ENCODE measurements around the gene ACYP1. TPM values are rescaled to one million over a fixed set of nuclear protein-coding genes. Genes with fewer than 3 reads are reported as not detected.

The ACYP1 gene
- polyA plus RNA-seq, 3 donors = 2.8 to 11.8 (median 4.3) TPM

DNA sequence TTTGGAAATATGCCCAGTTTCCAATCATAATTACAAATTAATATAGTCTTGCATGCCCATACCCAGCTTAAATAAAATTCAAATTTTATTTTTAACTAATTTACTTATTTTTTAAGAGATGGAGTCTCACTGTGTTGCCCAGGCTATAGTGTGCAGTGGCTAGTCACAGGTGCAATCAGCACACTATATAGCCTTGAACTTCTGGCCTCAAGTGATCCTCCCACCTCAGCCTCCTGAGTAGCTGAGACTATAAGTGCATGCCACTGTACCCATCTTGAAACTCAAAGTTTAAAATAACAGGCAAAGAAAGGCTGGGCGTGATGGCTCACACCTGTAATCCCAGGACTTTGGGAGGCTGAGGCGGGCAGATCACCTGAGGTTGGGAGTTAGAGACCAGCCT, 22.9 kb downstream of the ACYP1 start:
- H3K4me3 Mint-ChIP-seq = no peak overlapping the region

DNA sequence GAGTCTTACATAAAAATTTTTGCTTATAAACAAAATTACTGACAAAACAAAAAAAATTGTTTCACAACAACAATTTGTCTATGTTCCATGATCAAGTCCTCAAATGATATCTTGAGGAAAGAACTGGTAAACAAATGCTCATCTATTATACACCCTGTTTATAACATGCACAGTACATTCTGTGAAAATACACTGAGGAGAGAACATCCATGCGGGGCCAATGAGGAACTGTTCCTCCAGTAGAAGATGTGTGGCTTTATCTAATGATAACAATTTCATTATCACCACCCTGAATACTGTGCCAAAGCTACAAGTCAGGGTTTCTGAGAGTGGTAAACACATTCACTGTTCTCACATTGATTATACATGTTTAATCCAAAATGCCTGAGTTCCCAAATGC, 23.3 kb downstream of the ACYP1 start:
- H3K36me3 Mint-ChIP-seq = peaks cover 47 to 63% of the 10 kb centered on the region in 2 donors
- no peak overlapping the region for H3K4me3 Mint-ChIP-seq
- no peak overlapping the region for H3K27ac Mint-ChIP-seq
- H3K4me1 ChIP-seq (ENCODE audit: control insufficient read depth in 1 of 2, insufficient read depth in 2 of 2, low read length in 2 of 2) = no peaks in the 10 kb centered on the region
- no peak overlapping the region for H2AFZ ChIP-seq (ENCODE audit: insufficient read depth, low read depth, low read length, poor library complexity, severe bottlenecking)
- H3K9ac ChIP-seq (ENCODE audit: insufficient read depth, low read length, poor library complexity, severe bottlenecking) = no peak overlapping the region
- no peaks in the 10 kb centered on the region for H3K9me3 Mint-ChIP-seq
- H3K27ac ChIP-seq (ENCODE audit: low read depth in 1 of 2, low read length in 2 of 2) = no peak overlapping the region
- intact Hi-C loops (cut with micrococcal nuclease) = no loop called here
- no peaks in the 10 kb centered on the region for H3K79me2 ChIP-seq (ENCODE audit: insufficient read depth, low read length)
- H3K4me2 ChIP-seq (replicated peaks; ENCODE audit: extremely low read depth, low read length, poor library complexity, severe bottlenecking) = no peak overlapping the region
- no peaks in the 10 kb centered on the region for H4K20me1 ChIP-seq (ENCODE audit: insufficient read depth, low read length)
- peaks cover 37 to 62% of the 10 kb centered on the region in 2 donors for H3K36me3 ChIP-seq (replicated peaks in 1 of 2; ENCODE audit: control insufficient read depth in 1 of 2, insufficient read depth in 2 of 2, low read length in 2 of 2)
- H3K27me3 ChIP-seq (ENCODE audit: control insufficient read depth in 2 of 2, insufficient read depth in 2 of 2, low read length in 2 of 2) = no peaks in the 10 kb centered on the region
- H3K4me1 Mint-ChIP-seq = peaks cover 6% of the 10 kb centered on the region
- no CpG with 5 or more reads among the region's 1 CpG for WGBS (ENCODE audit: insufficient coverage)
- H3K4me3 ChIP-seq (replicated peaks in 1 of 3; ENCODE audit: low read depth in 2 of 3, low read length in 3 of 3) = no peak overlapping the region
- H3K9me3 ChIP-seq (replicated peaks in 1 of 2; ENCODE audit: control insufficient read depth in 1 of 2, insufficient read depth in 1 of 2, low read length in 2 of 2) = no peaks in the 10 kb centered on the region
- DNase-seq = no peak
- H3K27me3 Mint-ChIP-seq (ENCODE audit: low read depth in 3 of 3) = no peaks in the 10 kb centered on the region
- TF ChIP-seq, protein P1, sequence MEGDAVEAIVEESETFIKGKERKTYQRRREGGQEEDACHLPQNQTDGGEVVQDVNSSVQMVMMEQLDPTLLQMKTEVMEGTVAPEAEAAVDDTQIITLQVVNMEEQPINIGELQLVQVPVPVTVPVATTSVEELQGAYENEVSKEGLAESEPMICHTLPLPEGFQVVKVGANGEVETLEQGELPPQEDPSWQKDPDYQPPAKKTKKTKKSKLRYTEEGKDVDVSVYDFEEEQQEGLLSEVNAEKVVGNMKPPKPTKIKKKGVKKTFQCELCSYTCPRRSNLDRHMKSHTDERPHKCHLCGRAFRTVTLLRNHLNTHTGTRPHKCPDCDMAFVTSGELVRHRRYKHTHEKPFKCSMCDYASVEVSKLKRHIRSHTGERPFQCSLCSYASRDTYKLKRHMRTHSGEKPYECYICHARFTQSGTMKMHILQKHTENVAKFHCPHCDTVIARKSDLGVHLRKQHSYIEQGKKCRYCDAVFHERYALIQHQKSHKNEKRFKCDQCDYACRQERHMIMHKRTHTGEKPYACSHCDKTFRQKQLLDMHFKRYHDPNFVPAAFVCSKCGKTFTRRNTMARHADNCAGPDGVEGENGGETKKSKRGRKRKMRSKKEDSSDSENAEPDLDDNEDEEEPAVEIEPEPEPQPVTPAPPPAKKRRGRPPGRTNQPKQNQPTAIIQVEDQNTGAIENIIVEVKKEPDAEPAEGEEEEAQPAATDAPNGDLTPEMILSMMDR (IDR thresholded peaks at IDR 0.05) = no peak

More for the DNA sequence above, 22.9 kb downstream of the ACYP1 start:
- no peak overlapping the region for H3K9ac ChIP-seq (ENCODE audit: insufficient read depth, low read length, poor library complexity, severe bottlenecking)
- no peaks in the 10 kb centered on the region for H3K27me3 ChIP-seq (ENCODE audit: control insufficient read depth in 2 of 2, insufficient read depth in 2 of 2, low read length in 2 of 2)
- no peak overlapping the region for H3K27ac ChIP-seq (ENCODE audit: low read depth in 1 of 2, low read length in 2 of 2)
- H3K9me3 ChIP-seq (replicated peaks in 1 of 2; ENCODE audit: control insufficient read depth in 1 of 2, insufficient read depth in 1 of 2, low read length in 2 of 2) = no peaks in the 10 kb centered on the region
- intact Hi-C loops (cut with micrococcal nuclease) = no loop called here
- no peak for DNase-seq
- no peak overlapping the region for H3K4me2 ChIP-seq (replicated peaks; ENCODE audit: extremely low read depth, low read length, poor library complexity, severe bottlenecking)
- no peaks in the 10 kb centered on the region for H3K4me1 ChIP-seq (ENCODE audit: control insufficient read depth in 1 of 2, insufficient read depth in 2 of 2, low read length in 2 of 2)
- no peak overlapping the region for H3K4me3 ChIP-seq (replicated peaks in 1 of 3; ENCODE audit: low read depth in 2 of 3, low read length in 3 of 3)
- Mint-ChIP-seq H3K4me1 (peaks cover 6% of the 10 kb centered on the region), H3K36me3 (peaks cover 43 to 61% of the 10 kb centered on the region in 2 donors), H3K27ac (peak overlapping the region in 1 of 7 donors; percentile 8), H3K27me3 (ENCODE audit: low read depth in 3 of 3) (no peaks in the 10 kb centered on the region), H3K9me3 (no peaks in the 10 kb centered on the region)
- TF ChIP-seq, protein P1 (IDR thresholded peaks at IDR 0.05) = no peak
- no peak overlapping the region for H2AFZ ChIP-seq (ENCODE audit: insufficient read depth, low read depth, low read length, poor library complexity, severe bottlenecking)
- H4K20me1 ChIP-seq (ENCODE audit: insufficient read depth, low read length) = no peaks in the 10 kb centered on the region
- 100% methylated on average over 1 of the region's 2 CpGs for WGBS (ENCODE audit: insufficient coverage)
- peaks cover 37 to 57% of the 10 kb centered on the region in 2 donors for H3K36me3 ChIP-seq (replicated peaks in 1 of 2; ENCODE audit: control insufficient read depth in 1 of 2, insufficient read depth in 2 of 2, low read length in 2 of 2)
- H3K79me2 ChIP-seq (ENCODE audit: insufficient read depth, low read length) = no peaks in the 10 kb centered on the region
